Pancreas (tissue), 10 donors: ENCODE measurements around the gene TAC4. TPM values are rescaled to one million over a fixed set of nuclear protein-coding genes. Genes with fewer than 3 reads are reported as not detected.

Source experiments
- ATAC-seq, 4 donors: fragments of 200-7000 bp; cut with Tn5 transposase; one replicate each; pipeline versions ENCODE4 v1.8.0 to v1.9.1; 2020; ENCODE audit warnings: mild to moderate bottlenecking in 4 of 4, moderate library complexity in 4 of 4
- DNase-seq, 6 donors: peaks; one replicate each; pipeline ENCODE4 v3.0.0-alpha.2; 2020
- FAIRE-seq: peaks from 2 replicates; lab custom pipeline; 2012; peaks lifted over from hg19 to GRCh38; lab: Jason Lieb, UNC
- H3K27ac ChIP-seq, 4 donors: fragments of 200-600 bp; sonication (generic); 1 replicate in 3 of 4; 2 replicates in 1 of 4; pipeline versions ENCODE4 v1.5.0 to v1.8.0; 2020
- H3K27me3 ChIP-seq, 4 donors: fragments of 200-600 bp; one replicate each; pipeline ENCODE4 v1.8.0; 2021
- H3K36me3 ChIP-seq, 3 donors: fragments of 200-600 bp; sonication (generic) in 1 of 3; one replicate each; pipeline versions ENCODE4 v1.5.0 to v1.8.0; 2020 to 2021
- H3K4me1 ChIP-seq, 3 donors: fragments of 200-600 bp; one replicate each; pipeline ENCODE4 v1.8.0; 2021
- H3K4me3 ChIP-seq, 4 donors: fragments of 200-600 bp; sonication (generic) in 2 of 4; one replicate each; pipeline versions ENCODE4 v1.5.0 to v1.8.0; 2020 to 2021
- H3K9me3 ChIP-seq, 4 donors: fragments of 200-600 bp; one replicate each; pipeline ENCODE4 v1.8.0; 2021
- WGBS, 2 donors: extraction: QIAGEN DNeasy Blood & Tissue Kit; methylation state at CpG; one replicate each; pipeline ENCODE4 v1.1.7; 2013; 5-methylcytosine and 5-hydroxymethylcytosine counted together
- intact Hi-C, 3 donors: fragments of 100-400 bp; cut with DNase I; formaldehyde crosslinking; loops; one replicate each; pipeline versions ENCODE4 v1.11.1 to v1.14.2; 2022
- polyA plus RNA-seq, 2 donors: library from polyadenylated mRNA; stranded (reverse); fragments of 200-250 nt; gene quantifications; one replicate each; pipeline ENCODE4 v1.2.3, GENCODE V29; 2013
- total RNA-seq, 6 donors: library from RNA; stranded (reverse); fragmentation: NEBNext Ultra II Directional in 4 of 6; extraction: Animal tissue kit (Norgen Biotek cat#: 25700) in 4 of 6; gene quantifications; one replicate each; pipeline versions ENCODE4 v1.2.1 to v1.2.4, GENCODE V29; 2021 to 2023
- TF ChIP-seq, protein P1 (sequence below), 4 donors: fragments of 200-600 bp; sonication (generic) in 3 of 4; IDR thresholded peaks; one replicate each; pipeline versions ENCODE4 v1.5.0 to v1.8.0; 2021; ENCODE audit warnings: antibody characterized with exemption in 4 of 4
- donor health status: healthy with polysubstance abuse.
- donor health status: DM: no; HTN: no; CAD: no; lungs with moderate emphysema.
- donor health status: DM: no; HTN: no; CAD: no.
- donor health status: control.
- donor health status: control.
- donor health status: Bipolar disorder and iron deficiency.
- donor health status: DM: yes; HTN: yes; CAD: no.
- donor health status: DM: no; HTN: no; CAD: no.
- donor health status: DM: no; HTN: no; CAD: no.
- donor health status: DM: yes; HTN: yes; CAD: no.

The TAC4 gene
- total and polyA plus RNA-seq, 8 donors = not detected

- no peak for DNase-seq
- intact Hi-C loops = no loop called here
- TF ChIP-seq, protein P1, sequence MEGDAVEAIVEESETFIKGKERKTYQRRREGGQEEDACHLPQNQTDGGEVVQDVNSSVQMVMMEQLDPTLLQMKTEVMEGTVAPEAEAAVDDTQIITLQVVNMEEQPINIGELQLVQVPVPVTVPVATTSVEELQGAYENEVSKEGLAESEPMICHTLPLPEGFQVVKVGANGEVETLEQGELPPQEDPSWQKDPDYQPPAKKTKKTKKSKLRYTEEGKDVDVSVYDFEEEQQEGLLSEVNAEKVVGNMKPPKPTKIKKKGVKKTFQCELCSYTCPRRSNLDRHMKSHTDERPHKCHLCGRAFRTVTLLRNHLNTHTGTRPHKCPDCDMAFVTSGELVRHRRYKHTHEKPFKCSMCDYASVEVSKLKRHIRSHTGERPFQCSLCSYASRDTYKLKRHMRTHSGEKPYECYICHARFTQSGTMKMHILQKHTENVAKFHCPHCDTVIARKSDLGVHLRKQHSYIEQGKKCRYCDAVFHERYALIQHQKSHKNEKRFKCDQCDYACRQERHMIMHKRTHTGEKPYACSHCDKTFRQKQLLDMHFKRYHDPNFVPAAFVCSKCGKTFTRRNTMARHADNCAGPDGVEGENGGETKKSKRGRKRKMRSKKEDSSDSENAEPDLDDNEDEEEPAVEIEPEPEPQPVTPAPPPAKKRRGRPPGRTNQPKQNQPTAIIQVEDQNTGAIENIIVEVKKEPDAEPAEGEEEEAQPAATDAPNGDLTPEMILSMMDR (IDR thresholded peaks at IDR 0.05) = no peak
- 74 to 83% methylated on average over 11 of the region's 11 CpGs for WGBS, 2 donors
- H3K4me1 ChIP-seq = no peaks in the 10 kb centered on the region
- no peaks in the 10 kb centered on the region for H3K9me3 ChIP-seq
- no peaks in the 10 kb centered on the region for H3K27me3 ChIP-seq
- no peaks in the 10 kb centered on the region for H3K36me3 ChIP-seq
- FAIRE-seq = no peak
- no peak overlapping the region for H3K27ac ChIP-seq
- ATAC-seq = no peak
- H3K4me3 ChIP-seq = no peak overlapping the region
Observed at GRCh38 chr17:49870298-49870697, 22.4 kb upstream of the TAC4 start.

- no peaks in the 10 kb centered on the region for H3K36me3 ChIP-seq
- ATAC-seq (no peak), DNase-seq (peak in 1 of 6 donors; percentile 33), FAIRE-seq (no peak)
- H3K27me3 ChIP-seq = no peaks in the 10 kb centered on the region
- no peak overlapping the region for H3K27ac ChIP-seq
- H3K4me1 ChIP-seq = no peaks in the 10 kb centered on the region
- TF ChIP-seq, protein P1 (IDR thresholded peaks at IDR 0.05) = no peak
- intact Hi-C loops = loop anchor here in 1 of 3 donors (5.0 kb wide), 1 partner anchor 128 kb away; the partner anchor contains the start of gene DLX3
- H3K4me3 ChIP-seq = no peak overlapping the region
- 25 to 45% methylated on average over 1 of the region's 1 CpG for WGBS, 2 donors
- no peaks in the 10 kb centered on the region for H3K9me3 ChIP-seq
Observed at GRCh38 chr17:49869038-49869374, 21.1 kb upstream of the TAC4 start.

DNA sequence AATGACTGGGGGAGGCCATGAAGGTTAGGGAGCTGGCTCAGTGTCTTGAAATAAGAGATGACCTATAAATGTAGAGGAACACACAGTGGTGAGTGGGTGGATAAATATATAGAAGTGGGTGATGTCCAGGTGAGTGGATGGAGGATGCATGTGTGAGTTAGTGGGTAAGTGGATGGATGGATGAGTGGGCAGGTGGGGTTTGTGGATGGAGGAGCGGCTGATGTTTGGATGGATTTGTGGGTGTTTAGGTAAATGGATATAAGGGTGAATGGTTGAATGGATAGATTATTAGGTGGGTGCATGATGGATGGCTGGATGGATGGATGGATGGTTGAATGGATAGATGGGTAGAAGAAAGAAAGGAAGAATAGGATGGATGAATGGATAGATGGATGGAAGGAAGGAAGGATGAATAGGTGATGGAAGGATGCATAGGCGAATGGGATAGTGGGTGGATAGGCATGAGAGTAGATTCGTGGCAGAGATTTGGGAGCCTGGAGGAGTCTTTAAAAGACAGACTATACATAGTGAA lies 19.1 kb upstream of the TAC4 start:
- H3K4me1 ChIP-seq = no peaks in the 10 kb centered on the region
- no peak overlapping the region for H3K4me3 ChIP-seq
- TF ChIP-seq, protein P1 (IDR thresholded peaks at IDR 0.05) = no peak
- FAIRE-seq (no peak), DNase-seq (no peak), ATAC-seq (no peak)
- no peaks in the 10 kb centered on the region for H3K36me3 ChIP-seq
- intact Hi-C loops = loop anchor here in 1 of 3 donors (5.0 kb wide), 1 partner anchor 130 kb away; the partner anchor contains the start of gene DLX3
- 61 to 85% methylated on average over 3 of the region's 3 CpGs for WGBS, 2 donors
- H3K27ac ChIP-seq = no peak overlapping the region
- no peaks in the 10 kb centered on the region for H3K27me3 ChIP-seq
- no peaks in the 10 kb centered on the region for H3K9me3 ChIP-seq

GRCh38 chr17:49866019-49866380 lies 18.1 kb upstream of the TAC4 start:
- no peak for ATAC-seq
- H3K36me3 ChIP-seq = no peaks in the 10 kb centered on the region
- no peak for DNase-seq
- H3K4me1 ChIP-seq = no peaks in the 10 kb centered on the region
- no peak for FAIRE-seq
- no peaks in the 10 kb centered on the region for H3K9me3 ChIP-seq
- TF ChIP-seq, protein P1 (IDR thresholded peaks at IDR 0.05) = no peak
- no peak overlapping the region for H3K4me3 ChIP-seq
- intact Hi-C loops = loop anchor here in 1 of 3 donors (5.0 kb wide), 1 partner anchor 131 kb away; the partner anchor contains the start of gene DLX3
- H3K27me3 ChIP-seq = no peaks in the 10 kb centered on the region
- H3K27ac ChIP-seq = no peak overlapping the region
- 22 to 42% methylated on average over 1 of the region's 1 CpG for WGBS, 2 donors

DNA sequence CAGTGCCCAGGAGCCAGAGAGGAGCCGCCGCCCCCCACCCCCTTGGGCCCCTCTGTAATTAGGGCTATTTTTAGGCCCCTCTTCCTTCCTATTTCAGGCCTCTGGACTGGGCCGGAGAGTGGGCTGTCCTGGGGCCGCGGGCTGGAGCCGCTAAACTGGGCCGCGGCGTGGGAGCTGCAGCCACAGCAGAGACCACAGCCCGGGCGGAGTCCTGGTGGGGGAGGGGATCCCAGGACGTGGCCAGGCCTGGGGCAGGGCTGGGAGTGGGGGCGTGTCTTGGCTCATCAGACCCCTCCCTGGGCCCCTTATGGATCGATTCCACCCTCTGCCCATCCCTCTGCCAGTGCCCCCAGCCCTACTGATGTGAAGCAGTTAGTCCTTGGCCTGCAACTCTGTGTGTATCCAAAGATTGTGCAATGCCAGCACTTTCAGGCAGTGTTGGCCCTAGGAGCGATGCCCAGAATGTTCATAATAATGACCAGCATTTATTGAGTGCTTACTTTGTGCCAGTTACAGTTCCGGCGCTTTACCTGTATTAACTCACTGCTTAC lies 15.0 kb upstream of the TAC4 start:
- TF ChIP-seq, protein P1 (IDR thresholded peaks at IDR 0.05) = no peak
- no peak overlapping the region for H3K27ac ChIP-seq
- no peaks in the 10 kb centered on the region for H3K36me3 ChIP-seq
- no peaks in the 10 kb centered on the region for H3K27me3 ChIP-seq
- no peaks in the 10 kb centered on the region for H3K4me1 ChIP-seq
- no peak for ATAC-seq
- FAIRE-seq = no peak
- no peak for DNase-seq
- no peak overlapping the region for H3K4me3 ChIP-seq
- WGBS, 2 donors = 53 to 58% methylated on average over 10 to 17 of the region's 17 CpGs
- no peaks in the 10 kb centered on the region for H3K9me3 ChIP-seq
- intact Hi-C loops = loop anchor here in 1 of 3 donors (5.0 kb wide), 1 partner anchor 134 kb away; the partner anchor contains the start of gene DLX3
